ENCODE data around the gene FUS.
"Not testable (repeated sequence)": the region's sequence is repeated elsewhere in the genome, so short reads cannot be mapped to it uniquely, and the experiment has no call there.

FUS gene

GRCh38 chr16:31145398-31145990, 34.4 kb upstream of the FUS start:
- WGBS, result 92% methylated on average over 11 of the region's 12 CpGs
- peaks cover 46% of the 10 kb centered on the region for H3K27me3 ChIP-seq (ENCODE audit: insufficient read depth, low read length)
- H3K36me3 ChIP-seq (ENCODE audit: insufficient read depth, low read length), result no peaks in the 10 kb centered on the region
- H3K4me3 ChIP-seq (ENCODE audit: low read length), result no peak overlapping the region
- H3K9me3 ChIP-seq (ENCODE audit: insufficient read depth, low read depth, low read length), result no peaks in the 10 kb centered on the region
- H3K27ac ChIP-seq (ENCODE audit: low read depth, low read length), result no peak overlapping the region
- H3K4me1 ChIP-seq (ENCODE audit: insufficient read depth, low read length), result peaks cover 14% of the 10 kb centered on the region
- H3K9ac ChIP-seq (ENCODE audit: low read depth, low read length), result no peak overlapping the region

DNA sequence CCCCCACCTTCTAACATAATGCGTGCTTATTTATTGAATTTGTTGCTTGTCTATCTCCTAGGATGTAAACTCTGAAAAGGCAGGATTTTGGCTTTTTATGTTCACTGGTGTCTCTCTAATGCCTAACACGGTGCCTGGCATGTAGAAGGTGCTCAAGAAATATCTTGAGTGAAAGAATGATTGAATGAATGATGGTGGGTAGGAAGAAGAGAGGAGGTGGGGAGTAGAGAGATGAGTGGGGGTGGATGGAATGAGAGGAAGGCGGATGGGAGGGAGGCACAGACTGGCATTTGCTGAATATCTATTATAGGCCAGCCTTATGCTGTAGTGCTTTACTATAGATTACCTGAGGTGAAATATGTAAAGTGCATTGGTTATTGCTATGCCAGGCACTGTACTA, 32.4 kb upstream of the FUS start:
- Histone ChIP-seq H3K4me1 (ENCODE audit: insufficient read depth, low read length) (0 out of 2 replicates have a peak, but pooled peaks cover 6% of the 10 kb centered on the region), H3K9me3 (ENCODE audit: insufficient read depth, low read depth, low read length) (no peaks in the 10 kb centered on the region), H3K9ac (ENCODE audit: low read depth, low read length) (no peak overlapping the region), H3K27me3 (ENCODE audit: insufficient read depth, low read length) (peaks cover 45% of the 10 kb centered on the region), H3K4me3 (ENCODE audit: low read length) (peak overlapping the region; percentile 52; the same call in 1 of the 2 replicates), H3K27ac (ENCODE audit: low read depth, low read length) (no peak overlapping the region), H3K36me3 (ENCODE audit: insufficient read depth, low read length) (no peaks in the 10 kb centered on the region)
- 90% methylated on average over 3 of the region's 3 CpGs for WGBS

GRCh38 chr16:31148281-31148728, 31.6 kb upstream of the FUS start:
- 0 out of 2 replicates have a peak, but pooled peaks cover 6% of the 10 kb centered on the region for H3K4me1 ChIP-seq (ENCODE audit: insufficient read depth, low read length)
- H3K36me3 ChIP-seq (ENCODE audit: insufficient read depth, low read length), result no peaks in the 10 kb centered on the region
- peak overlapping the region; percentile 52 for H3K4me3 ChIP-seq (ENCODE audit: low read length)
- 46% methylated on average over 40 of the region's 40 CpGs for WGBS
- H3K27me3 ChIP-seq (ENCODE audit: insufficient read depth, low read length), result peaks cover 37% of the 10 kb centered on the region
- peak overlapping the region; percentile 24; the same call in 1 of the 2 replicates for H3K9ac ChIP-seq (ENCODE audit: low read depth, low read length)
- H3K9me3 ChIP-seq (ENCODE audit: insufficient read depth, low read depth, low read length), result no peaks in the 10 kb centered on the region
- no peak overlapping the region for H3K27ac ChIP-seq (ENCODE audit: low read depth, low read length)

GRCh38 chr16:31148896-31149295, 31.0 kb upstream of the FUS start:
- Histone ChIP-seq H3K27me3 (ENCODE audit: insufficient read depth, low read length) (peaks cover 32% of the 10 kb centered on the region), H3K4me1 (ENCODE audit: insufficient read depth, low read length) (0 out of 2 replicates have a peak, but pooled peaks cover 6% of the 10 kb centered on the region), H3K9ac (ENCODE audit: low read depth, low read length) (no peak overlapping the region), H3K27ac (ENCODE audit: low read depth, low read length) (no peak overlapping the region), H3K9me3 (ENCODE audit: insufficient read depth, low read depth, low read length) (no peaks in the 10 kb centered on the region), H3K36me3 (ENCODE audit: insufficient read depth, low read length) (no peaks in the 10 kb centered on the region), H3K4me3 (ENCODE audit: low read length) (peak overlapping the region; percentile 52; the same call in 1 of the 2 replicates)
- 91% methylated on average over 25 of the region's 25 CpGs for WGBS

- 81% methylated on average over 5 of the region's 5 CpGs for WGBS
- H3K36me3 ChIP-seq (ENCODE audit: insufficient read depth, low read length), result no peaks in the 10 kb centered on the region
- no peak overlapping the region for H3K4me3 ChIP-seq (ENCODE audit: low read length)
- no peaks in the 10 kb centered on the region for H3K9me3 ChIP-seq (ENCODE audit: insufficient read depth, low read depth, low read length)
- H3K4me1 ChIP-seq (ENCODE audit: insufficient read depth, low read length), result 0 out of 2 replicates have a peak, but pooled peaks cover 6% of the 10 kb centered on the region
- H3K27me3 ChIP-seq (ENCODE audit: insufficient read depth, low read length), result peaks cover 32% of the 10 kb centered on the region
- H3K9ac ChIP-seq (ENCODE audit: low read depth, low read length), result no peak overlapping the region
- H3K27ac ChIP-seq (ENCODE audit: low read depth, low read length), result no peak overlapping the region
These were observed 30.6 kb upstream of the FUS start for GRCh38 chr16:31149332-31149731.

- H3K9me3 ChIP-seq (ENCODE audit: insufficient read depth, low read depth, low read length), result no peaks in the 10 kb centered on the region
- no peak within 1 kb of the TSS for H3K9ac ChIP-seq (ENCODE audit: low read depth, low read length)
- no peak within 1 kb of the TSS for H3K4me3 ChIP-seq (ENCODE audit: low read length)
- H3K4me1 ChIP-seq (ENCODE audit: insufficient read depth, low read length), result 0 out of 2 replicates have a peak, but pooled peaks cover 6% of the 10 kb centered on the region
- H3K27me3 ChIP-seq (ENCODE audit: insufficient read depth, low read length), result peaks cover 32% of the 10 kb centered on the region
- WGBS, result 82% methylated on average over 11 of the region's 11 CpGs
- H3K27ac ChIP-seq (ENCODE audit: low read depth, low read length), result no peak within 1 kb of the TSS
- H3K36me3 ChIP-seq (ENCODE audit: insufficient read depth, low read length), result no peaks in the 10 kb centered on the region
These were observed 29.7 kb upstream of the FUS start, which contains the start of gene PRSS36 for GRCh38 chr16:31149894-31150890. TSS of gene PRSS36 (minus strand) at chr16:31150066. CDS start at chr16:31150035, 31 bp downstream.

DNA sequence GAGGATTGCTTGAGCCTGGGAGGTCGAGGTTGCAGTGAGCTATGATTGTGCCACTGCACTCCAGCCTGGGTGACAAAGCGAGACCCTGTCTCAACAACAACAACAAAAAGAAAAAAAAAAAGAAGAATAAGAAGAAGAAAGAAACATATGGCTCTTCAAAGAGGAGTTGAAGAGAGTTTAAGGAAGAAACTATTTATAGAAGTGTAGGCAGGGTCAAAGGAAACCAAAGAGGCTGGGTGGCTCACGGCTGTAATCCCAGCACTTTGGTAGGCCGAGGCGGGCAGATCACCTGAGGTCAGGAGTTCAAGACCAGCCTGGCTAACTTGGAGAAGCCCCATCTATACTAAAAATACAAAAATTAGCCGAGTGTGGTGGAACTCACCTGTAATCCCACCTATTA, 29.0 kb upstream of the FUS start:
- not testable (repeated sequence) for H3K4me3 ChIP-seq (ENCODE audit: low read length); H3K9ac ChIP-seq (ENCODE audit: low read depth, low read length); H3K27ac ChIP-seq (ENCODE audit: low read depth, low read length); H3K9me3 ChIP-seq (ENCODE audit: insufficient read depth, low read depth, low read length); H3K4me1 ChIP-seq (ENCODE audit: insufficient read depth, low read length); H3K36me3 ChIP-seq (ENCODE audit: insufficient read depth, low read length)
- H3K27me3 ChIP-seq (ENCODE audit: insufficient read depth, low read length), result peaks cover 27% of the 10 kb centered on the region
- 93% methylated on average over 5 of the region's 6 CpGs for WGBS

GRCh38 chr16:31157136-31157535, 22.8 kb upstream of the FUS start:
- no peaks in the 10 kb centered on the region for H3K27me3 ChIP-seq (ENCODE audit: insufficient read depth, low read length)
- no peaks in the 10 kb centered on the region for H3K4me1 ChIP-seq (ENCODE audit: insufficient read depth, low read length)
- H3K9ac ChIP-seq (ENCODE audit: low read depth, low read length), result no peak overlapping the region
- no peaks in the 10 kb centered on the region for H3K36me3 ChIP-seq (ENCODE audit: insufficient read depth, low read length)
- 87% methylated on average over 8 of the region's 8 CpGs for WGBS
- no peaks in the 10 kb centered on the region for H3K9me3 ChIP-seq (ENCODE audit: insufficient read depth, low read depth, low read length)
- H3K4me3 ChIP-seq (ENCODE audit: low read length), result no peak overlapping the region
- no peak overlapping the region for H3K27ac ChIP-seq (ENCODE audit: low read depth, low read length)

- H3K9me3 ChIP-seq (ENCODE audit: insufficient read depth, low read depth, low read length), result no peaks in the 10 kb centered on the region
- 94% methylated on average over 8 of the region's 8 CpGs for WGBS
- no peaks in the 10 kb centered on the region for H3K4me1 ChIP-seq (ENCODE audit: insufficient read depth, low read length)
- no peak overlapping the region for H3K4me3 ChIP-seq (ENCODE audit: low read length)
- H3K36me3 ChIP-seq (ENCODE audit: insufficient read depth, low read length), result no peaks in the 10 kb centered on the region
- H3K9ac ChIP-seq (ENCODE audit: low read depth, low read length), result no peak overlapping the region
- no peak overlapping the region for H3K27ac ChIP-seq (ENCODE audit: low read depth, low read length)
- H3K27me3 ChIP-seq (ENCODE audit: insufficient read depth, low read length), result no peaks in the 10 kb centered on the region
These were observed 12.6 kb upstream of the FUS start for GRCh38 chr16:31167315-31167714.

DNA sequence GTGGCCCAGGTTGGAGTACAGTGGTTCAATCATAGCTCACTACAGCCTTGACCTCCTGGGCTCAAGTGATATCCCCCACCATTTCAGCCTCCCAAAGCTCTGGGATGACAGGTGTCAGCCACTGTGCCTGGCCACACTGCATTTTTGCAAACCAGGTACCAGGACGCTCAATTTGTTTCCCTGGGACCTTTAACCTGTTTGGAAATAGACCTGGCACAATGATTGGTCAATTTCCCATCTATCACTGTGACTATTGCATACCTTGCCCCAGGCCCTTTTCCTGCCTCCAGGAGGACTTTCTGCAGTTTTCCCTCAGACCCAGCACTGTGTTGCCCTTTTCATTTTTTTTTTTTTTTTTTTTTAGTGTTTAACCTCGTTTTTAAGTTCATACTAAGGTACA, 11.1 kb upstream of the FUS start:
- no peaks in the 10 kb centered on the region for H3K9me3 ChIP-seq (ENCODE audit: insufficient read depth, low read depth, low read length)
- H3K4me1 ChIP-seq (ENCODE audit: insufficient read depth, low read length), result no peaks in the 10 kb centered on the region
- no peak overlapping the region for H3K9ac ChIP-seq (ENCODE audit: low read depth, low read length)
- no peak overlapping the region for H3K27ac ChIP-seq (ENCODE audit: low read depth, low read length)
- H3K27me3 ChIP-seq (ENCODE audit: insufficient read depth, low read length), result no peaks in the 10 kb centered on the region
- no peaks in the 10 kb centered on the region for H3K36me3 ChIP-seq (ENCODE audit: insufficient read depth, low read length)
- 90% methylated on average over 1 of the region's 2 CpGs for WGBS
- H3K4me3 ChIP-seq (ENCODE audit: low read length), result no peak overlapping the region

DNA sequence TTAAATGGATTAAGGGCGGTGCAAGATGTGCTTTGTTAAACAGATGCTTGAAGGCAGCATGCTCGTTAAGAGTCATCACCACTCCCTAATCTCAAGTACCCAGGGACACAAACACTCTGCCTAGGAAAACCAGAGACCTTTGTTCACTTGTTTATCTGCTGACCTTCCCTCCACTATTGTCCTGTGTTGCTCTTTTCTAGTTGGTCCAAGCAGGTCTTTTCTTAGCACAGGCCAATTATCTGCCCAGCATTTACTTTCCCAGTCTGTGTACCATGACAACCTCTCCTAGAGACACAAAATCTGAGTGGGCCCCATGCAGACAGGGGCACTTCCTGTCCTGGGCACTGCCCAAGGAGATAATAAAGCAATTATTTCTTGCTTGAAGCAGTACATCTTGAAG, 9.9 kb upstream of the FUS start:
- no CpG with 5 or more reads among the region's 2 CpGs for WGBS
- H3K4me3 ChIP-seq (ENCODE audit: low read length); H3K9ac ChIP-seq (ENCODE audit: low read depth, low read length); H3K27me3 ChIP-seq (ENCODE audit: insufficient read depth, low read length); H3K36me3 ChIP-seq (ENCODE audit: insufficient read depth, low read length); H3K4me1 ChIP-seq (ENCODE audit: insufficient read depth, low read length); H3K27ac ChIP-seq (ENCODE audit: low read depth, low read length); H3K9me3 ChIP-seq (ENCODE audit: insufficient read depth, low read depth, low read length): not testable (repeated sequence)

Measured in HUES64 (cell line).